BJ (cell line): Measurements from ENCODE around the gene CSTF1. TPM values are rescaled to one million over a fixed set of nuclear protein-coding genes. Genes with fewer than 3 reads are reported as not detected.

Experiments
- CTCF ChIA-PET: fragments of 350-600 bp; formaldehyde crosslinking; extraction: SDS; loops from one replicate; lab custom pipeline; 2021; ENCODE audit warnings: antibody characterized with exemption, inconsistent platforms; lab: Yijun Ruan, JAX
- POLR2A ChIA-PET: fragments of 300-600 bp; sonication (Branson Sonifier 250); formaldehyde crosslinking; extraction: SDS; loops from one replicate; lab custom pipeline; 2021; ENCODE audit warnings: antibody characterized with exemption; lab: Charles Lee
- DNase-seq: peaks from one replicate; pipeline ENCODE4 v3.0.0-alpha.2; 2011; ENCODE audit warnings: low read depth
- H3K27me3 ChIP-seq: 2 replicates; pipeline ENCODE4 v1.6.0; 2011; ENCODE audit warnings: low read length; ENCODE audit not compliant: control insufficient read depth, insufficient read depth
- H3K36me3 ChIP-seq: 2 replicates; pipeline ENCODE4 v1.5.1; 2011; ENCODE audit warnings: low read length; ENCODE audit not compliant: control insufficient read depth, insufficient read depth
- H3K4me3 ChIP-seq: 2 replicates; pipeline ENCODE4 v1.5.1; 2011; ENCODE audit warnings: low read depth, mild to moderate bottlenecking, control low read depth, low read length
- CTCF ChIP-seq: IDR thresholded peaks from 2 replicates; pipeline ENCODE4 v1.5.1; 2011; ENCODE audit warnings: low read depth, mild to moderate bottlenecking, control low read depth, inconsistent platforms, low read length, moderate library complexity; ENCODE audit not compliant: insufficient read depth
- polyA plus RNA-seq: library from polyadenylated mRNA; depleted of rRNA; stranded (reverse); fragments of >200 nt; gene quantifications from 2 replicates; pipeline ENCODE4 v1.2.3, GENCODE V29; 2011

Gene CSTF1
- polyA plus RNA-seq, 1 experiment = 59.5 TPM

GRCh38 chr20:56378386-56378785, 14.1 kb upstream of the CSTF1 start:
- CTCF ChIA-PET = interaction anchor here (0.7 kb wide), 1 partner anchor 880 kb away, joined by 3 read pairs; no protein-coding TSS in a partner anchor
- H3K36me3 ChIP-seq = no peaks in the 10 kb centered on the region
- TF ChIP-seq CTCF = no peak
- no peaks in the 10 kb centered on the region for H3K27me3 ChIP-seq
- POLR2A ChIA-PET = no interaction called here
- DNase-seq = no peak
- no peak overlapping the region for H3K4me3 ChIP-seq

- H3K27me3 ChIP-seq = no peaks in the 10 kb centered on the region
- POLR2A ChIA-PET = interaction anchor here (0.6 kb wide), 1 partner anchor 22 kb away, joined by 3 read pairs; no protein-coding TSS in a partner anchor
- no peak overlapping the region for H3K4me3 ChIP-seq
- CTCF ChIA-PET = interaction anchor here (1.0 kb wide), 1 partner anchor 18 kb away, joined by 4 read pairs; no protein-coding TSS in a partner anchor
- DNase-seq = no peak
- no peak for TF ChIP-seq CTCF
- H3K36me3 ChIP-seq = no peaks in the 10 kb centered on the region; the same call in 1 of the 2 replicates
Observed at GRCh38 chr20:56380375-56380774, 12.1 kb upstream of the CSTF1 start.

- Histone ChIP-seq H3K27me3 (no peaks in the 10 kb centered on the region), H3K4me3 (no peak overlapping the region), H3K36me3 (no peaks in the 10 kb centered on the region; the same call in 1 of the 2 replicates)
- ChIA-PET CTCF (interaction anchor here (1.0 kb wide), 1 partner anchor 96 kb away, joined by 3 read pairs; no protein-coding TSS in a partner anchor), POLR2A (no interaction called here)
- no peak for TF ChIP-seq CTCF
- DNase-seq = no peak
Observed at GRCh38 chr20:56381501-56381900, 10.9 kb upstream of the CSTF1 start.

- no peaks in the 10 kb centered on the region; the same call in 1 of the 2 replicates for H3K36me3 ChIP-seq
- no peak for TF ChIP-seq CTCF
- DNase-seq = no peak
- CTCF ChIA-PET = no interaction called here
- POLR2A ChIA-PET = no interaction called here
- no peak overlapping the region for H3K4me3 ChIP-seq
- no peaks in the 10 kb centered on the region for H3K27me3 ChIP-seq
Observed at GRCh38 chr20:56382696-56383095, 9.7 kb upstream of the CSTF1 start.

GRCh38 chr20:56383334-56383733, 9.1 kb upstream of the CSTF1 start:
- no peak for DNase-seq
- no peak for TF ChIP-seq CTCF
- H3K36me3 ChIP-seq = no peaks in the 10 kb centered on the region; the same call in 1 of the 2 replicates
- H3K4me3 ChIP-seq = no peak overlapping the region
- no peaks in the 10 kb centered on the region for H3K27me3 ChIP-seq
- ChIA-PET CTCF (interaction anchor here (0.6 to 1.0 kb wide), 2 partner anchors 12 to 16 kb away, joined by 3 read pairs; no protein-coding TSS in a partner anchor), POLR2A (no interaction called here)
